Kidney (tissue), 14 donors: Measurements from ENCODE around the gene PKD2L1. TPM values are rescaled to one million over a fixed set of nuclear protein-coding genes. Genes with fewer than 3 reads are reported as not detected.
"Not testable (repeated sequence)": the region's sequence is repeated elsewhere in the genome, so short reads cannot be mapped to it uniquely, and the experiment has no call there.

ENCODE experiments used
- DNase-seq, 5 donors: peaks; one replicate each; pipeline ENCODE4 v3.0.0-alpha.2; 2013 to 2020
- FAIRE-seq: peaks from 2 replicates; lab custom pipeline; 2012; peaks lifted over from hg19 to GRCh38; lab: Jason Lieb, UNC
- H3K27ac ChIP-seq, 2 donors: one replicate each; pipeline ENCODE4 v1.7.0; 2013; ENCODE audit warnings: low read depth in 2 of 2, low read length in 2 of 2, inconsistent platforms in 1 of 2
- H3K27me3 ChIP-seq: one replicate; pipeline ENCODE4 v1.7.1; 2013; ENCODE audit warnings: low read length, inconsistent platforms; ENCODE audit not compliant: control insufficient read depth, insufficient read depth
- H3K36me3 ChIP-seq, 3 donors: one replicate each; pipeline versions ENCODE4 v1.7.0 to v1.7.1; 2013; ENCODE audit warnings: low read length in 3 of 3, control low read depth in 1 of 3, inconsistent platforms in 1 of 3; ENCODE audit not compliant: insufficient read depth in 3 of 3, control insufficient read depth in 2 of 3
- H3K4me1 ChIP-seq, 3 donors: one replicate each; pipeline versions ENCODE4 v1.7.0 to v1.7.1; 2013; ENCODE audit warnings: low read length in 3 of 3, inconsistent platforms in 1 of 3, low read depth in 1 of 3; ENCODE audit not compliant: control insufficient read depth in 2 of 3, insufficient read depth in 2 of 3
- H3K4me3 ChIP-seq, 3 donors: one replicate each; pipeline versions ENCODE4 v1.7.0 to v1.8.1; 2013; ENCODE audit warnings: low read length in 3 of 3, control low read depth in 1 of 3, inconsistent platforms in 1 of 3
- H3K9ac ChIP-seq, 3 donors: one replicate each; pipeline versions ENCODE4 v1.7.0 to v1.7.1; 2013; ENCODE audit warnings: low read length in 3 of 3, control low read depth in 1 of 3, inconsistent platforms in 1 of 3
- H3K9me3 ChIP-seq, 3 donors: one replicate each; pipeline versions ENCODE4 v1.7.0 to v1.7.1; 2013; ENCODE audit warnings: low read length in 3 of 3, control low read depth in 1 of 3, inconsistent platforms in 1 of 3; ENCODE audit not compliant: control insufficient read depth in 2 of 3, insufficient read depth in 1 of 3
- CTCF ChIP-seq: IDR thresholded peaks from 3 replicates; pipeline ENCODE4 v1.5.1; 2012; ENCODE audit warnings: mild to moderate bottlenecking, moderate library complexity, borderline replicate concordance; ENCODE audit not compliant: insufficient read depth; ENCODE audit errors: extremely low read depth
- intact Hi-C: fragments of 100-400 bp; cut with DNase I; formaldehyde crosslinking; loops from one replicate; pipeline ENCODE4 v1.11.1; 2022
- polyA plus RNA-seq: library from polyadenylated mRNA; stranded (reverse); fragments of 350-450 nt; fragmentation: Illumina TruSeq; extraction: RNeasy Lipid Tissue Mini Kit (QIAGEN cat#74804); gene quantifications from one replicate; pipeline ENCODE4 v1.2.3, GENCODE V29; 2014; ENCODE audit warnings: low read depth, low replicate concordance; ENCODE audit not compliant: insufficient read depth
- total RNA-seq: library from RNA; stranded (reverse); fragmentation: NEBNext Ultra II Directional; extraction: Animal tissue kit (Norgen Biotek cat#: 25700); gene quantifications from one replicate; pipeline ENCODE4 v1.2.1, GENCODE V29; 2021
- donor health status: control.
- donor health status: control.
- donor health status: control.
- donor health status: control.
- donor health status: control.
- donor health status: DM: yes; HTN: yes; CAD: no.
- donor health status: Normal renal cell carcinoma (clear cell type).

The PKD2L1 gene
- total and polyA plus RNA-seq, 2 donors from 2014 or later = 0.17 TPM; not detected in 1

- Histone ChIP-seq H3K27ac (no peak overlapping the region), H3K4me3 (no peak overlapping the region), H3K9me3 (no peaks in the 10 kb centered on the region), H3K4me1 (no peaks in the 10 kb centered on the region), H3K36me3 (no peaks in the 10 kb centered on the region), H3K9ac (no peak overlapping the region), H3K27me3 (no peaks in the 10 kb centered on the region)
- DNase-seq (no peak), FAIRE-seq (no peak)
- no peak for TF ChIP-seq CTCF
- intact Hi-C loops = no loop called here
Observed at GRCh38 chr10:100307684-100308083, 22.3 kb downstream of the PKD2L1 start.

DNA sequence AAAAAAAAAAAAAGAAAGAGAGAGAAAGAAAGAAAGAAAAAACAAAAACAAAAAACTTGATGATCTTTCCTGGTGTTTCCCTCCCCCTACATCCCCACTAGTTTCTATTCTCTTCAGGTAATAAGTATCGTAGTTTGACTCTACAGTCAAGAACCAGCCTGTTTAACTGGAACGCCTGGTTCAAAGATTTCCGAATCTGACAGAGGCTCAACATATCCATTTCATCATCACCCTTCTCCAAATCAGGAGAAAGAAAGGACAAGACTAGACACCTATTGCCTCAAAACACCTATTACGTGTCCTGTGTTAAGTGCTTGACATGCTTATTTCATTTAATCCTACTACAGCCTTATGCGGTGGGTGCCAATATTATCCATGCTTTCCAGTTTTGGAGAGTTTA, 23.2 kb downstream of the PKD2L1 start:
- no peak for FAIRE-seq
- Histone ChIP-seq H3K27me3 (no peaks in the 10 kb centered on the region), H3K36me3 (no peaks in the 10 kb centered on the region), H3K9ac (no peak overlapping the region), H3K4me1 (no peaks in the 10 kb centered on the region), H3K27ac (no peak overlapping the region), H3K4me3 (no peak overlapping the region), H3K9me3 (no peaks in the 10 kb centered on the region)
- no peak for DNase-seq
- TF ChIP-seq CTCF = no peak
- intact Hi-C loops = no loop called here

DNA sequence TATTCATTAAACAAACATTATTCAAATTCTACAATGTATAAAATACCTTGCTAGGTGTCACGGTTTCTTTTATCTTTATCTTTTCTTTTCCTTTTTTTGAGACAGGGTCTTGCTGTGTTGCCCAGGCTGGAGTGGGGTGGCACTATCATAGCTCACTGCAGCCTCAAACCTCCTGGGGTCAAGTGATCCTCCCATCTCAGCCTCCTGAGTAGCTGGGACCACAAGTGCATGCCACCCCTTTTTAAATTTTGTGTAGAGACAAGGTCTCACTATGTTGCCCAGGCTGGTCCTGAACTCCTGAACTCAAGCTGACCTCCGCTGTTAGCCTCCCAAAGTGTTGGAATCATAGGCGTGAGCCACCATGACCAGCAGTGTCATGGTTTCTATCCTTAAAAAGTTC, 25.6 kb downstream of the PKD2L1 start:
- Histone ChIP-seq H3K9ac (no peak overlapping the region), H3K27ac (no peak overlapping the region), H3K9me3 (no peaks in the 10 kb centered on the region), H3K4me1 (no peaks in the 10 kb centered on the region), H3K27me3 (no peaks in the 10 kb centered on the region), H3K4me3 (no peak overlapping the region), H3K36me3 (no peaks in the 10 kb centered on the region)
- FAIRE-seq (no peak), DNase-seq (no peak)
- intact Hi-C loops = no loop called here
- TF ChIP-seq CTCF = no peak

- TF ChIP-seq CTCF = peak; percentile 57
- Histone ChIP-seq H3K9me3 (no peaks in the 10 kb centered on the region), H3K27me3 (no peaks in the 10 kb centered on the region), H3K27ac (no peak overlapping the region), H3K4me3 (no peak overlapping the region), H3K4me1 (no peaks in the 10 kb centered on the region), H3K36me3 (no peaks in the 10 kb centered on the region), H3K9ac (no peak overlapping the region)
- DNase-seq = peak in 2 of 5 donors; percentile 17 to 29
- FAIRE-seq = peak; percentile 15
- intact Hi-C loops = no loop called here
Observed at GRCh38 chr10:100303724-100304319, 26.2 kb downstream of the PKD2L1 start.

GRCh38 chr10:100301123-100301522, 28.9 kb downstream of the PKD2L1 start:
- H3K4me1 ChIP-seq, FAIRE-seq, H3K4me3 ChIP-seq, intact Hi-C loops, H3K27me3 ChIP-seq, H3K9ac ChIP-seq, H3K27ac ChIP-seq, H3K9me3 ChIP-seq, H3K36me3 ChIP-seq: not testable (repeated sequence)
- peak in 3 of 5 donors; percentile 14 to 24 (median 17) for DNase-seq
